A549 (cell line): ENCODE data around the gene DIS3L2. TPM values are rescaled to one million over a fixed set of nuclear protein-coding genes. Genes with fewer than 3 reads are reported as not detected.

Experiments used
- ATAC-seq, 2 experiments: fragments of 200-7000 bp in 1 of 2; fragments of >200 bp in 1 of 2; cut with Nextera tagmentation in 1 of 2; cut with Tn5 transposase in 1 of 2; 3 replicates each; pipeline versions ENCODE4 v1.8.0 to v1.9.1; 2018 to 2020; ENCODE audit warnings: mild to moderate bottlenecking in 1 of 2, moderate library complexity in 1 of 2
- CTCF ChIA-PET: fragments of 300-600 bp; sonication (Branson Sonifier 250); formaldehyde crosslinking; extraction: SDS; loops from one replicate; lab custom pipeline; 2021; ENCODE audit warnings: antibody characterized with exemption, inconsistent platforms; lab: Yijun Ruan, JAX
- POLR2A ChIA-PET: fragments of 350-600 bp; formaldehyde crosslinking; extraction: SDS; loops from one replicate; lab custom pipeline; 2021; ENCODE audit warnings: antibody characterized with exemption, inconsistent platforms; lab: Yijun Ruan, JAX
- DNase-seq, 2 experiments: peaks; one replicate each; pipeline versions ENCODE4 v3.0.0 to v3.0.0-alpha.2; 2011 to 2016; ENCODE audit warnings: low read depth in 1 of 2, low spot score in 1 of 2
- FAIRE-seq: peaks from 2 replicates; lab custom pipeline; 2011; peaks lifted over from hg19 to GRCh38; lab: Jason Lieb, UNC
- H3K27ac ChIP-seq, 2 experiments: fragments of >200 bp; sonication (Bioruptor Twin); formaldehyde crosslinking; 3 replicates each; pipeline ENCODE4 v1.5.1; 2016 to 2017
- H3K4me1 ChIP-seq: fragments of >200 bp; sonication (Bioruptor Twin); formaldehyde crosslinking; 3 replicates; pipeline ENCODE4 v1.6.1; 2016
- H3K4me2 ChIP-seq: fragments of >200 bp; sonication (Bioruptor Twin); formaldehyde crosslinking; 3 replicates; pipeline ENCODE4 v1.6.1; 2016
- H3K4me3 ChIP-seq: fragments of >200 bp; sonication (Bioruptor Twin); formaldehyde crosslinking; 3 replicates; pipeline ENCODE4 v1.5.1; 2016
- H3K9me3 ChIP-seq: fragments of >200 bp; sonication (Bioruptor Twin); formaldehyde crosslinking; 3 replicates; pipeline ENCODE4 v1.6.1; 2016
- BCL3 ChIP-seq: fragments of >200 bp; sonication (Bioruptor Twin); formaldehyde crosslinking; IDR thresholded peaks from 3 replicates; pipeline ENCODE4 v1.6.1; 2016
- BHLHE40 ChIP-seq: IDR thresholded peaks from 2 replicates; pipeline ENCODE4 v1.6.1; 2012; ENCODE audit warnings: low read depth, low read length, inconsistent platforms
- CBX8 ChIP-seq: fragments of 200-600 bp; sonication (generic); IDR thresholded peaks from 2 replicates; pipeline ENCODE4 v1.6.1; 2016
- EHF ChIP-seq: fragments of 250-450 bp; sonication (Bioruptor Pico); IDR thresholded peaks from 2 replicates; pipeline ENCODE4 v1.5.0; 2020; ENCODE audit warnings: mild to moderate bottlenecking
- EP300 ChIP-seq, 2 experiments: fragments of >200 bp; sonication (Bioruptor Twin); formaldehyde crosslinking; IDR thresholded peaks; 2 replicates in 1 of 2; 3 replicates in 1 of 2; pipeline ENCODE4 v1.6.1; 2016 to 2017
- FOSB ChIP-seq: fragments of 250-450 bp; sonication (Bioruptor Pico); IDR thresholded peaks from 2 replicates; pipeline ENCODE4 v1.5.0; 2020; ENCODE audit warnings: mild to moderate bottlenecking, moderate library complexity
- FOXS1 ChIP-seq: fragments of 250-450 bp; sonication (Bioruptor Pico); IDR thresholded peaks from 2 replicates; pipeline ENCODE4 v1.5.0; 2020; ENCODE audit warnings: mild to moderate bottlenecking, moderate library complexity
- GATA3 ChIP-seq: IDR thresholded peaks from 2 replicates; pipeline ENCODE4 v1.6.1; 2012; ENCODE audit warnings: borderline replicate concordance
- HES2 ChIP-seq: fragments of >200 bp; sonication (Bioruptor Twin); formaldehyde crosslinking; IDR thresholded peaks from 2 replicates; pipeline ENCODE4 v1.6.1; 2016
- HOXB13 ChIP-seq: fragments of 250-450 bp; sonication (Bioruptor Pico); IDR thresholded peaks from 2 replicates; pipeline ENCODE4 v1.5.0; 2020; ENCODE audit warnings: low read depth, mild to moderate bottlenecking, moderate library complexity
- HOXB5 ChIP-seq: fragments of 250-450 bp; sonication (Bioruptor Pico); IDR thresholded peaks from 2 replicates; pipeline ENCODE4 v1.5.0; 2020; ENCODE audit warnings: mild to moderate bottlenecking, moderate library complexity
- KDM1A ChIP-seq: fragments of 200-600 bp; sonication (generic); IDR thresholded peaks from 2 replicates; pipeline ENCODE4 v1.6.1; 2016; ENCODE audit warnings: low read depth, mild to moderate bottlenecking
- MAX ChIP-seq: IDR thresholded peaks from 2 replicates; pipeline ENCODE4 v1.6.1; 2012
- MAZ ChIP-seq: fragments of 150-350 bp; IDR thresholded peaks from 2 replicates; pipeline ENCODE4 v1.6.1; 2014; ENCODE audit warnings: antibody characterized with exemption, low read depth, low read length, borderline replicate concordance
- NFE2L2 ChIP-seq: fragments of 150-350 bp; conservative IDR thresholded peaks from 2 replicates; pipeline ENCODE4 v1.6.1; 2014; ENCODE audit warnings: low read length
- NR3C1 ChIP-seq: fragments of >200 bp; sonication (Bioruptor Twin); formaldehyde crosslinking; IDR thresholded peaks from 3 replicates; pipeline ENCODE4 v1.6.1; 2017
- PBX3 ChIP-seq: IDR thresholded peaks from 2 replicates; pipeline ENCODE4 v1.6.1; 2012
- RCOR1 ChIP-seq: fragments of 150-350 bp; IDR thresholded peaks from 2 replicates; pipeline ENCODE4 v1.6.1; 2014; ENCODE audit warnings: antibody characterized with exemption, low read length, low read depth
- SREBF2 ChIP-seq: fragments of 450-650 bp; IDR thresholded peaks from 2 replicates; pipeline ENCODE4 v1.6.1; 2014; ENCODE audit warnings: mild to moderate bottlenecking, moderate library complexity
- USF2 ChIP-seq: fragments of 450-650 bp; IDR thresholded peaks from 2 replicates; pipeline ENCODE4 v1.6.1; 2014; ENCODE audit warnings: antibody characterized with exemption
- ZC3H11A ChIP-seq: fragments of 450-650 bp; IDR thresholded peaks from 2 replicates; pipeline ENCODE4 v1.6.1; 2014; ENCODE audit warnings: antibody characterized with exemption, mild to moderate bottlenecking
- ZFP36 ChIP-seq: fragments of 450-650 bp; IDR thresholded peaks from 2 replicates; pipeline ENCODE4 v1.6.1; 2014; ENCODE audit warnings: borderline replicate concordance; ENCODE audit not compliant: partially characterized antibody
- WGBS: methylation state at CpG from one replicate; pipeline ENCODE4 v1.1.6; 2017; ENCODE audit errors: missing lambda C conversion rate; 5-methylcytosine and 5-hydroxymethylcytosine counted together
- polyA plus RNA-seq, 4 experiments: library from polyadenylated mRNA; depleted of rRNA in 3 of 4; stranded (reverse); fragments of >200 nt; fragmentation: RNase III in 1 of 4; extraction: RNeasy Plus Mini Kit Qiagen cat#74134 plus additional on column Dnase treatment in 1 of 4; gene quantifications; 2 replicates in 3 of 4; 3 replicates in 1 of 4; pipeline ENCODE4 v1.2.3, GENCODE V29; 2011 to 2017

Gene DIS3L2
- polyA plus RNA-seq, 2 of the 4 experiments (the other 2 are of a cell fraction): 14.9 to 15.4 TPM

- 75% methylated on average over 2 of the region's 2 CpGs for WGBS
- DNase-seq: peak in 1 of 2 experiments; percentile 4
- no peak for FAIRE-seq
- H3K4me1 ChIP-seq: peaks cover 12% of the 10 kb centered on the region; the same call in 2 of the 3 replicates
- no peaks in the 10 kb centered on the region for H3K9me3 ChIP-seq
- POLR2A ChIA-PET: no interaction called here
- CTCF ChIA-PET: no interaction called here
- TF ChIP-seq ZFP36: no peak
- TF ChIP-seq NFE2L2: no peak
- TF ChIP-seq HOXB13 (CRISPR knock-in tag): no peak
- no peak for TF ChIP-seq FOXS1 (CRISPR knock-in tag)
- no peak for TF ChIP-seq PBX3
- TF ChIP-seq FOSB: no peak
- no peak for TF ChIP-seq EP300 (IDR thresholded peaks at IDR 0.05)
- TF ChIP-seq SREBF2: no peak
- no peak overlapping the region for H3K27ac ChIP-seq
- peak overlapping the region; percentile 17 for H3K4me2 ChIP-seq
- ATAC-seq: no peak
- no peak overlapping the region for H3K4me3 ChIP-seq
These were observed 238.7 kb downstream of the DIS3L2 start for GRCh38 chr2:232200195-232200594.

- no peak overlapping the region for H3K27ac ChIP-seq
- no peak for TF ChIP-seq HES2
- TF ChIP-seq BHLHE40: no peak
- TF ChIP-seq PBX3: no peak
- no peak for TF ChIP-seq BCL3
- no peak for TF ChIP-seq NR3C1
- TF ChIP-seq MAX: no peak
- TF ChIP-seq KDM1A: no peak
- no peak for TF ChIP-seq EP300 (IDR thresholded peaks at IDR 0.05)
- no peak for TF ChIP-seq ZC3H11A
- no peak for TF ChIP-seq USF2
- no peak for TF ChIP-seq MAZ
- no peak for TF ChIP-seq EHF (CRISPR knock-in tag)
- TF ChIP-seq GATA3: no peak
- TF ChIP-seq CBX8: no peak
- TF ChIP-seq RCOR1: no peak
- no peak for TF ChIP-seq HOXB5 (CRISPR knock-in tag)
- no peak for TF ChIP-seq FOSB
- TF ChIP-seq, all 56 proteins: peak for 0
- ATAC-seq (no peak), FAIRE-seq (no peak), DNase-seq (no peak)
- ChIA-PET POLR2A (no interaction called here), CTCF (interaction anchor here (1.1 kb wide), 1 partner anchor 14 kb away, joined by 3 read pairs; no protein-coding TSS in a partner anchor)
- Histone ChIP-seq H3K4me1 (peaks cover 12% of the 10 kb centered on the region; the same call in 2 of the 3 replicates), H3K4me2 (no peak overlapping the region), H3K4me3 (no peak overlapping the region), H3K9me3 (no peaks in the 10 kb centered on the region)
- 74% methylated on average over 5 of the region's 5 CpGs for WGBS
These were observed 241.8 kb downstream of the DIS3L2 start for GRCh38 chr2:232203166-232203891.
